Endodermal cell (in vitro differentiated cells): Measurements from ENCODE around the gene RNF44. TPM values are rescaled to one million over a fixed set of nuclear protein-coding genes. Genes with fewer than 3 reads are reported as not detected.

Source experiments
- DNase-seq: peaks from one replicate; pipeline ENCODE4 v3.0.0-alpha.2; 2017
- H3K27ac ChIP-seq: 2 replicates; pipeline ENCODE4 v1.5.1; 2013; ENCODE audit warnings: mild to moderate bottlenecking, low read depth, low read length, moderate library complexity
- H3K27me3 ChIP-seq: 2 replicates; pipeline ENCODE4 v1.6.1; 2013; ENCODE audit warnings: mild to moderate bottlenecking, low read length, moderate library complexity; ENCODE audit not compliant: insufficient read depth, control insufficient read depth, poor library complexity, severe bottlenecking
- H3K36me3 ChIP-seq: 2 replicates; pipeline ENCODE4 v1.7.0; 2013; ENCODE audit warnings: mild to moderate bottlenecking, low read length, moderate library complexity; ENCODE audit not compliant: control insufficient read depth, insufficient read depth
- H3K4me1 ChIP-seq: one replicate; pipeline ENCODE4 v1.7.0; 2013; ENCODE audit warnings: low read length; ENCODE audit not compliant: control insufficient read depth, insufficient read depth
- H3K4me3 ChIP-seq: 2 replicates; pipeline ENCODE4 v1.5.1; 2013; ENCODE audit warnings: mild to moderate bottlenecking, low read length, moderate library complexity
- H3K9ac ChIP-seq: 2 replicates; pipeline ENCODE4 v1.6.1; 2013; ENCODE audit warnings: mild to moderate bottlenecking, low read length, moderate library complexity; ENCODE audit not compliant: poor library complexity, severe bottlenecking; ENCODE audit errors: extremely low read depth
- H3K9me3 ChIP-seq: 2 replicates; pipeline ENCODE4 v1.6.1; 2013; ENCODE audit warnings: mild to moderate bottlenecking, low read length, moderate library complexity; ENCODE audit not compliant: control insufficient read depth
- H3K27ac Mint-ChIP-seq: 2 replicates; pipeline ENCODE4 v1.8.0; 2020; ENCODE audit warnings: mixed read lengths
- H3K27me3 Mint-ChIP-seq: 2 replicates; pipeline ENCODE4 v1.8.0; 2021; ENCODE audit warnings: mild to moderate bottlenecking, mixed read lengths; ENCODE audit not compliant: insufficient read depth
- H3K36me3 Mint-ChIP-seq: 2 replicates; pipeline ENCODE4 v1.8.0; 2020; ENCODE audit warnings: low read depth, mixed read lengths
- H3K4me1 Mint-ChIP-seq: 2 replicates; pipeline ENCODE4 v1.8.0; 2020; ENCODE audit warnings: mixed read lengths
- H3K4me3 Mint-ChIP-seq: 2 replicates; pipeline ENCODE4 v1.8.0; 2020; ENCODE audit warnings: mild to moderate bottlenecking, moderate library complexity, mixed read lengths
- H3K9me3 Mint-ChIP-seq: 2 replicates; pipeline ENCODE4 v1.8.0; 2020; ENCODE audit warnings: mild to moderate bottlenecking, mixed read lengths
- WGBS, 2 experiments: methylation state at CpG; one replicate each; pipeline versions ENCODE4 v1.1.5 to v1.1.7; 2013; ENCODE audit warnings: missing lambda C conversion rate in 2 of 2, mixed read lengths in 1 of 2; ENCODE audit not compliant: insufficient coverage in 1 of 2, insufficient read length in 1 of 2; 5-methylcytosine and 5-hydroxymethylcytosine counted together
- total RNA-seq, 2 donors: library from RNA; stranded (reverse); fragmentation: NEBNext Ultra II Directional in 1 of 2; extraction: Animal tissue kit (Norgen Biotek cat#: 25700) in 1 of 2; gene quantifications; 2 replicates in 1 of 2; 3 replicates in 1 of 2; pipeline ENCODE4 v1.2.1, GENCODE V29; 2021
- TF ChIP-seq, protein P1 (sequence below): fragments of 200-600 bp; sonication (generic); conservative IDR thresholded peaks from 2 replicates; pipeline ENCODE4 v1.5.0; 2021; ENCODE audit warnings: antibody characterized with exemption, mild to moderate bottlenecking

The RNF44 gene
- total RNA-seq, 2 donors from 2014 or later: 150 to 173 TPM

DNA sequence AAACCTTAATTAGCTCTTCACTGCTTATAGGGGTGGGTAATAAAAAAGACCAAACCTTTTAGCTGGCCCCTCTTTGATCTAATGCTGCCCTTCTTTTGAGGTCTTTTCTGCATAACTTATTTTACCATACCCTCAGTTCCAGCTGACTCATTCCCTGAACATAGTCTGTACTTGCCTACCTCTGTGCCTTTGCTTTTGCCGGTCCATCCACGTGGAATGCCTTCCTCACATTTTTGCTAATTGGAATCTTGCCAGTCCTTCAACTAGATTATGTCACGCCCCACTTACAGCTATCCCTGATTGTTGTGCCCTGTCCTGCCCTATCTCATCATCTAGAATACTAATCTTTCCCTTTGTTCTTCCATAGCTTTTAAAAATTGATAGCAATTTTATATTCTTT, 44.8 kb downstream of the RNF44 start:
- H3K27me3 ChIP-seq: no peaks in the 10 kb centered on the region
- H3K27ac Mint-ChIP-seq: no peak overlapping the region
- H3K4me3 ChIP-seq: no peak overlapping the region
- peaks cover 86% of the 10 kb centered on the region for H3K36me3 ChIP-seq
- 85 to 96% methylated on average over 3 of the region's 3 CpGs for WGBS, 2 experiments
- H3K4me3 Mint-ChIP-seq: no peak overlapping the region
- no peak for DNase-seq
- H3K4me1 Mint-ChIP-seq: no peaks in the 10 kb centered on the region
- no peak overlapping the region for H3K9ac ChIP-seq
- no peak overlapping the region for H3K27ac ChIP-seq
- TF ChIP-seq, protein P1, sequence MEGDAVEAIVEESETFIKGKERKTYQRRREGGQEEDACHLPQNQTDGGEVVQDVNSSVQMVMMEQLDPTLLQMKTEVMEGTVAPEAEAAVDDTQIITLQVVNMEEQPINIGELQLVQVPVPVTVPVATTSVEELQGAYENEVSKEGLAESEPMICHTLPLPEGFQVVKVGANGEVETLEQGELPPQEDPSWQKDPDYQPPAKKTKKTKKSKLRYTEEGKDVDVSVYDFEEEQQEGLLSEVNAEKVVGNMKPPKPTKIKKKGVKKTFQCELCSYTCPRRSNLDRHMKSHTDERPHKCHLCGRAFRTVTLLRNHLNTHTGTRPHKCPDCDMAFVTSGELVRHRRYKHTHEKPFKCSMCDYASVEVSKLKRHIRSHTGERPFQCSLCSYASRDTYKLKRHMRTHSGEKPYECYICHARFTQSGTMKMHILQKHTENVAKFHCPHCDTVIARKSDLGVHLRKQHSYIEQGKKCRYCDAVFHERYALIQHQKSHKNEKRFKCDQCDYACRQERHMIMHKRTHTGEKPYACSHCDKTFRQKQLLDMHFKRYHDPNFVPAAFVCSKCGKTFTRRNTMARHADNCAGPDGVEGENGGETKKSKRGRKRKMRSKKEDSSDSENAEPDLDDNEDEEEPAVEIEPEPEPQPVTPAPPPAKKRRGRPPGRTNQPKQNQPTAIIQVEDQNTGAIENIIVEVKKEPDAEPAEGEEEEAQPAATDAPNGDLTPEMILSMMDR: no peak
- H3K9me3 ChIP-seq: no peaks in the 10 kb centered on the region
- no peaks in the 10 kb centered on the region for H3K27me3 Mint-ChIP-seq
- H3K36me3 Mint-ChIP-seq: peaks cover 78% of the 10 kb centered on the region
- H3K9me3 Mint-ChIP-seq: no peaks in the 10 kb centered on the region
- no peaks in the 10 kb centered on the region for H3K4me1 ChIP-seq

DNA sequence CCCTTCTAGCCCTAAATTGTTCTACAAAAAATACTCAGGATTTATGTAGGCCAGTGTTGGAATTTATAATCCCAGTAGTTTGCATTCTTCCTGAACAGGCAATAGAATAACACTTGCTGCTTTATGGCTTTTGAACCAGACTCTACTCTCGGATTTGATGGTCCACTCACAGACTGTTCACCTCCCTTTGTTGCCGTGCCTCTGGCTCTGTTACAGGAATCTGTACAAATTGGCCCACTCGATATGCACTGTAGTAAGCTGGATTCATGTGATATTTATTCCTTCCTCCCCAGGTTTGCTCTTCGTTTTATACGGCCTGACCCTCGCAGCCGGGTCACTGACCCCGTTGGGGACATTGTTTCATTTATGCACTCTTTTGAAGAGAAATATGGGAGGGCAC, 45.3 kb downstream of the RNF44 start:
- 95 to 98% methylated on average over 6 to 8 of the region's 8 CpGs for WGBS, 2 experiments
- H3K4me1 Mint-ChIP-seq: no peaks in the 10 kb centered on the region
- no peak overlapping the region for H3K9ac ChIP-seq
- H3K9me3 ChIP-seq: no peaks in the 10 kb centered on the region
- no peak overlapping the region for H3K27ac Mint-ChIP-seq
- H3K27me3 Mint-ChIP-seq: no peaks in the 10 kb centered on the region
- no peak for DNase-seq
- no peaks in the 10 kb centered on the region for H3K27me3 ChIP-seq
- peaks cover 76% of the 10 kb centered on the region for H3K36me3 Mint-ChIP-seq
- peaks cover 86% of the 10 kb centered on the region for H3K36me3 ChIP-seq
- no peak overlapping the region for H3K4me3 Mint-ChIP-seq
- H3K4me3 ChIP-seq: no peak overlapping the region
- H3K27ac ChIP-seq: no peak overlapping the region
- TF ChIP-seq, protein P1: no peak
- no peaks in the 10 kb centered on the region for H3K4me1 ChIP-seq
- no peaks in the 10 kb centered on the region for H3K9me3 Mint-ChIP-seq

DNA sequence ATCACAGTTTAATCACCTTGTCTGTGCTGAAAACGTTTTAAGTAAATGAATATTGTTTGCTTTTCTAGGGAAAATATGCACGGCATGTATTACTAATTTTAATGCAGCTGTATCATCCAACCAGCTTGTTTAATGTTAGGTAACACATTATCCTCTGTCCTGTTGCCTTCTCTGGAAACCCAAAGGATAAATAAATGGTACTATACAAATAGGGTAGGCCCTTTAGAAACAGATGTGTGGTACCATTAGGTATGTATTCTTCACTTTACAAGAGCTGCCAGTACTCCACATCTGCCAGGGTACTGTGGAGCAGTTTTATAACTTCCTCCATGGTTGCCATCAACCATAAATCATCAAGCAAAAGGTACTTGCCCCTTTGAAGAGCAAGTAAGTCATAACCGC, 46.1 kb downstream of the RNF44 start:
- no peaks in the 10 kb centered on the region for H3K27me3 Mint-ChIP-seq
- no peaks in the 10 kb centered on the region for H3K9me3 Mint-ChIP-seq
- no peaks in the 10 kb centered on the region for H3K4me1 Mint-ChIP-seq
- H3K9me3 ChIP-seq: no peaks in the 10 kb centered on the region
- no peak overlapping the region for H3K9ac ChIP-seq
- H3K27ac Mint-ChIP-seq: no peak overlapping the region
- H3K4me3 ChIP-seq: no peak overlapping the region
- DNase-seq: no peak
- no peaks in the 10 kb centered on the region for H3K27me3 ChIP-seq
- H3K4me3 Mint-ChIP-seq: no peak overlapping the region
- H3K4me1 ChIP-seq: no peaks in the 10 kb centered on the region
- peaks cover 86% of the 10 kb centered on the region for H3K36me3 ChIP-seq
- WGBS, 2 experiments: 84 to 100% methylated on average over 2 to 3 of the region's 3 CpGs
- no peak overlapping the region for H3K27ac ChIP-seq
- H3K36me3 Mint-ChIP-seq: peaks cover 76% of the 10 kb centered on the region
- TF ChIP-seq, protein P1: no peak
